Frontal cortex (tissue), 4 donors: ENCODE measurements around the gene ABLIM2. TPM values are rescaled to one million over a fixed set of nuclear protein-coding genes. Genes with fewer than 3 reads are reported as not detected.

Source experiments
- DNase-seq, 2 donors: peaks; one replicate each; pipeline ENCODE4 v3.0.0; 2012; ENCODE audit warnings: low spot score in 2 of 2
- FAIRE-seq: peaks from 2 replicates; lab custom pipeline; 2012; peaks lifted over from hg19 to GRCh38; lab: Jason Lieb, UNC
- total RNA-seq: library from RNA; depleted of rRNA; stranded (reverse); fragments of >200 nt; gene quantifications from one replicate; pipeline ENCODE4 v1.2.3, GENCODE V29; 2014
- donor health status: control.
- donor health status: control.
- donor health status: control.

ABLIM2 gene
- total RNA-seq, 1 donor from 2014 or later: 9.4 TPM

- no peak for DNase-seq
- FAIRE-seq: no peak
Measured at GRCh38 chr4:8079031-8079885, 79.4 kb downstream of the ABLIM2 start.

- DNase-seq (no peak), FAIRE-seq (no peak)
Measured at GRCh38 chr4:8078610-8079015, 80.0 kb downstream of the ABLIM2 start.

GRCh38 chr4:8078109-8078494, 80.5 kb downstream of the ABLIM2 start:
- DNase-seq (no peak), FAIRE-seq (no peak)

GRCh38 chr4:8077181-8078108, 81.2 kb downstream of the ABLIM2 start:
- DNase-seq (no peak), FAIRE-seq (no peak)

GRCh38 chr4:8076023-8076422, 82.6 kb downstream of the ABLIM2 start:
- DNase-seq (no peak), FAIRE-seq (no peak)

GRCh38 chr4:8073206-8073863, 85.3 kb downstream of the ABLIM2 start:
- FAIRE-seq: no peak
- DNase-seq: no peak

- no peak for FAIRE-seq
- no peak for DNase-seq
Measured at GRCh38 chr4:8072235-8072968, 86.2 kb downstream of the ABLIM2 start.

- FAIRE-seq (no peak), DNase-seq (no peak)
Measured at GRCh38 chr4:8071766-8072165, 86.8 kb downstream of the ABLIM2 start.

GRCh38 chr4:8070736-8071718, 87.6 kb downstream of the ABLIM2 start:
- DNase-seq: no peak
- no peak for FAIRE-seq

GRCh38 chr4:8069102-8069752, 89.4 kb downstream of the ABLIM2 start:
- DNase-seq (no peak), FAIRE-seq (no peak)

GRCh38 chr4:8067945-8068896, 90.4 kb downstream of the ABLIM2 start:
- DNase-seq (no peak), FAIRE-seq (no peak)

- FAIRE-seq (no peak), DNase-seq (no peak)
Measured at GRCh38 chr4:8067274-8067936, 91.2 kb downstream of the ABLIM2 start.

GRCh38 chr4:8066336-8066931, 92.2 kb downstream of the ABLIM2 start:
- FAIRE-seq (no peak), DNase-seq (no peak)

GRCh38 chr4:8063974-8064563, 94.5 kb downstream of the ABLIM2 start:
- FAIRE-seq (no peak), DNase-seq (no peak)

- no peak for FAIRE-seq
- no peak for DNase-seq
Measured at GRCh38 chr4:8061573-8061972, 97.0 kb downstream of the ABLIM2 start.

- DNase-seq (no peak), FAIRE-seq (no peak)
Measured at GRCh38 chr4:8061145-8061544, 97.5 kb downstream of the ABLIM2 start.
